Endothelial cell (in vitro differentiated cells): ENCODE results near the gene EPS8. TPM values are rescaled to one million over a fixed set of nuclear protein-coding genes. Genes with fewer than 3 reads are reported as not detected.

Experiments used
- DNase-seq: peaks from one replicate; pipeline ENCODE4 v3.0.0; 2021; ENCODE audit warnings: low spot score
- H3K27ac Mint-ChIP-seq: one replicate; pipeline ENCODE4 v1.8.0; 2021; ENCODE audit warnings: mixed read lengths, inconsistent platforms; ENCODE audit not compliant: unreplicated experiment
- H3K27me3 Mint-ChIP-seq: one replicate; pipeline ENCODE4 v1.8.0; 2021; ENCODE audit warnings: mild to moderate bottlenecking, moderate library complexity, mixed read lengths, inconsistent platforms; ENCODE audit not compliant: unreplicated experiment
- H3K36me3 Mint-ChIP-seq: one replicate; pipeline ENCODE4 v1.8.0; 2021; ENCODE audit warnings: mild to moderate bottlenecking, low read depth, mixed read lengths, inconsistent platforms; ENCODE audit not compliant: unreplicated experiment
- H3K4me1 Mint-ChIP-seq: one replicate; pipeline ENCODE4 v1.8.0; 2021; ENCODE audit warnings: mild to moderate bottlenecking, mixed read lengths, inconsistent platforms; ENCODE audit not compliant: unreplicated experiment
- H3K4me3 Mint-ChIP-seq: one replicate; pipeline ENCODE4 v1.8.0; 2021; ENCODE audit warnings: mild to moderate bottlenecking, mixed read lengths, inconsistent platforms; ENCODE audit not compliant: unreplicated experiment
- H3K9me3 Mint-ChIP-seq: one replicate; pipeline ENCODE4 v1.8.0; 2021; ENCODE audit warnings: mixed read lengths, inconsistent platforms; ENCODE audit not compliant: unreplicated experiment
- CTCF ChIP-seq: fragments of 200-600 bp; sonication (generic); IDR thresholded peaks from one replicate; pipeline ENCODE4 v1.5.0; 2021; ENCODE audit warnings: antibody characterized with exemption; ENCODE audit not compliant: unreplicated experiment
- long read RNA-seq: library from polyadenylated mRNA; unstranded; transcript quantifications from one replicate; pipeline ENCODE4 v2.0.0, GENCODE V29; 2020; ENCODE audit not compliant: unreplicated experiment
- total RNA-seq: library from RNA; stranded (reverse); fragmentation: NEBNext Ultra II Directional; extraction: Animal tissue kit (Norgen Biotek cat#: 25700); gene quantifications from one replicate; pipeline ENCODE4 v1.2.1, GENCODE V29; 2021; ENCODE audit not compliant: unreplicated experiment

The EPS8 gene
- total RNA-seq = 2.7 TPM
- long read RNA-seq = 0 reads

DNA sequence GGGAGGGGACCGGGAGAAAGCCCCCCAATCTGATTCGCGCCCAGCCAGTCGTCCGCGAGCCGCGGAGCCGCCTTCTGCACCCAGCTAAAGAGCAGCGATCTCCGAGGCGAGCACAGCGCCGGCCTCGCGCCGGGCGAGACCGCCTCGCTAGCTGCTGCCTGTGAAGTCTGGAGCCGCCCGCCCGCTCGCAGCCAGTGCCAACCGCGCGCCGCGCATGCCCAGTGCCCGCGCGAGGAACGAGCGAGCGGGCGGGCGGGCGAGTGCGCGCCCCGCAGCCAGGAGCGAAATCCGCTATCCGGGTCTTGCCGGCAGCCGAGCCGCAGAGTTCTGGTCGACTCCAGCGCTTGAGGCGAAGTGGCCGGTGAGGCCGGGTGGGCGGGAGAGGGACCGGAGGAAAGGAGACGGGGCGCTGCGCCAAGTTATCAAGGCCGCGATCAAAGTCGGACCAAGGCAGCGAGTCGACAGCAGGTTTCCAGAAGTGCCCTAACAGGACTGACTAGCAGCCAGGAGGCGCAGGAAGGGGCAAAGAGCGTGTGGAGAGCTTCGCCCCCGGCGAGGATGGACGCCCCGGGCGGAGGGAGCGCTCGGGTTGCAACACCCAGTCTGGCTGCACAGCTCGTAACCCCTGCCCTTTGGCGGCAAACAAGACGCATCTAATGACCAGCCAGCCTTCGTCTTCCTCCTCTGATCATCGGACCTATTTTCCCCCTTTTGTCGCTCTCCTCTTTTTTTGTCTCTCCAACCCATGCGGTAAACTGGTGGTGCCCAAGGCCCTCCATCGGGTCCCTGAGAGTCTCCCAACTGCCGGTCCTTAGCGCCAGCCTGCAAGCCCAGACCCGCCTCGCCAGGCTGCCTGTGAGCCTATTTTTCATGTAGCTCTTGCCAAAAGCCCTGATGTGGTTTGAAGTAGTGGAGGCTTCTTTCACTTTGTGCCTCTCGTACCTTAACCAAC lies at the start of gene EPS8:
Gene EPS8 (minus strand): TSS at position 169 of the 952 bp plus-strand sequence. CDS start 106,437 bp downstream, outside the sequence.
- H3K4me3 Mint-ChIP-seq = peak within 1 kb of the TSS; percentile 91
- peak; percentile 96 for DNase-seq
- peaks cover 6% of the 10 kb centered on the region for H3K27me3 Mint-ChIP-seq
- H3K4me1 Mint-ChIP-seq = peaks cover 13% of the 10 kb centered on the region
- no peak for TF ChIP-seq CTCF
- no peaks in the 10 kb centered on the region for H3K36me3 Mint-ChIP-seq
- H3K9me3 Mint-ChIP-seq = no peaks in the 10 kb centered on the region
- peak within 1 kb of the TSS; percentile 44 for H3K27ac Mint-ChIP-seq

- no peak for TF ChIP-seq CTCF
- peaks cover 4% of the 10 kb centered on the region for H3K27me3 Mint-ChIP-seq
- no peak overlapping the region for H3K4me3 Mint-ChIP-seq
- peaks cover 9% of the 10 kb centered on the region for H3K4me1 Mint-ChIP-seq
- H3K27ac Mint-ChIP-seq = no peak overlapping the region
- H3K36me3 Mint-ChIP-seq = no peaks in the 10 kb centered on the region
- no peaks in the 10 kb centered on the region for H3K9me3 Mint-ChIP-seq
- DNase-seq = no peak
Measured at GRCh38 chr12:15837141-15837790, 48.1 kb upstream of the EPS8 start.

DNA sequence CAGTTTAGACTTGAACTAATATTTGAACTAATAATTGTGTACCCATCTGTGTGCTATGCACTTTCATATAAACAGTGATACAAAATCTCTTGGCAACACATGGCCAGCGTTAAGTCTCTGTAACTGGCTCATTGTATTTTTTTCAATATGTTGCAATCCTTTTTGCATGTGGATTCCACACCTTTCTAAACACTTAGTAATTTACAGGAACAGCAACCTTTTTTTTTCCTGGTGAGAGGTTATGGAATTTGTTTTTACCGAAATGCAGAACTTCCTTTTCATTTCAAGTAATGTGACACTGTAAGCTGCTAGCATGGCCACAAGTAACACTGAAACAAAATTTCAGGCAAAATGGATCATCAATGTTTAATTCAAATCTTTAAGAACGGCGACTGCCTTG lies 45.4 kb upstream of the EPS8 start:
- no peak overlapping the region for H3K27ac Mint-ChIP-seq
- peaks cover 2% of the 10 kb centered on the region for H3K27me3 Mint-ChIP-seq
- no peaks in the 10 kb centered on the region for H3K36me3 Mint-ChIP-seq
- H3K4me3 Mint-ChIP-seq = no peak overlapping the region
- no peaks in the 10 kb centered on the region for H3K9me3 Mint-ChIP-seq
- no peak for TF ChIP-seq CTCF
- DNase-seq = no peak
- H3K4me1 Mint-ChIP-seq = peaks cover 9% of the 10 kb centered on the region

GRCh38 chr12:15831315-15831978 lies 42.3 kb upstream of the EPS8 start:
- no peaks in the 10 kb centered on the region for H3K9me3 Mint-ChIP-seq
- DNase-seq = no peak
- H3K27ac Mint-ChIP-seq = no peak overlapping the region
- H3K4me1 Mint-ChIP-seq = peaks cover 9% of the 10 kb centered on the region
- no peak overlapping the region for H3K4me3 Mint-ChIP-seq
- no peak for TF ChIP-seq CTCF
- H3K36me3 Mint-ChIP-seq = no peaks in the 10 kb centered on the region
- H3K27me3 Mint-ChIP-seq = peaks cover 1% of the 10 kb centered on the region
